Measurements from ENCODE around the gene SLC26A2.

DNA sequence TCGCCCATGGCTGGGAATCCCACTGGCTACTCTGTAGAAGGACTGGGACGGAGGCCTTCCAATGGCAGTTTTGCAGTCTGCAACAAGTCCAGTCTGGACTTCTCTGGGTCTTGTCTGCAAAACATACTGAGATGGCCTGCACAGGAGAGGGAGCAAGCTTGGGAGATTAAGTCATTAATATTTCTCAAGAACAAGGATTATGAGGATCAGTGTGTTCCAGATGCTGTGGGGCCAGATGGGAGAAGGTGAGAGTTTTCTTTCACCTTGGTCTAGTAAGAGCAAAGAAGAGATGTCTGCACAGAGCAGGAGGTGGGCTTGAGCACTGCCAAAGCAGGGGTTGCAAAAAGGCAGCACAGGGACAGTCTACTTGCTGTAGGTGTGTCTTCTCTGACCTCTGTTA lies 15.9 kb upstream of the SLC26A2 start, which contains the start of gene PDE6A:
- no peak for TF ChIP-seq POLR2AphosphoS5 (IDR thresholded peaks at IDR 0.05)
- no peak for TF ChIP-seq POLR2A (IDR thresholded peaks at IDR 0.05)

Data from transverse colon (tissue), 3 donors.